ENCODE results near the gene CAMP.

The CAMP gene

DNA sequence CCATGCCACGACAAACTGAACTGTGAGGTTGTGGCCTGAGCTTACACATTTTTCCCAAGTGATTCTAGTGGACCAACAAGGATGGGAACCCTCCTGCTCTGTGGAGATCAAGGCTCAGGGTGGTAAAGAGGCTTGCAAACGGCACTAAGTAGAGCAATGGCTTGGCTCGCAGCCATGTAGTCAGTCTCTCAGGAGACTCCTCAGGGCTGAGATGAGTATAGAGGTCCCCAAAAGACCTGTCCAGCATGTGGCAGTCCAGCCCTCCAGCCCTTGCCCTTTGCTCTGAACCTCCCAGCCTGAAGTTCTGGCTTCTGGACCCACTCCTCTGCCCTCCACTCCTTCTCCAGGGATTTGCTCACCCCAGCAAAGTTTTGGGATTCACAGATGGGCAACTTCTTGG, 8.3 kb upstream of the CAMP start:
- DNase-seq = no peak

DNA sequence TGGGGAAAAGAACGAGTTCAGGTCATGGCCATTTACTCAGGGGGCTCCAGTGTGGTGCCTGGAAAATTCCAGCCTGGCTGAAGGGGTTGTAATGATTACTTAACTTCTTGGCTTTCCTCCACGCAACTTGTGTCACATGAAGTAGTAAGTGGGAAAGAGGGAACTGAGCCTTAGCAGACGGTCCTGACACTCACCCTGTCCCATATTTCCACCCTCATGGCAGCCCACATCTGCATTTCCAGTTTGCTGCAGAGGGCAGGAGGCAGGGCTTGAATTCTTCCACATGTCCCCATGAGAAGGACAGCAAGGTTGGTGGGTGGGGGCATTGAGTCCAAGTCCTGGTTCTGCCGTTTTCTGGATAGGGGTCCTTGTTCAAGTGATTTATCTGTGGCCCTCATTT, 7.8 kb upstream of the CAMP start:
- no peak for DNase-seq

GRCh38 chr3:48215876-48216275, 7.4 kb upstream of the CAMP start:
- no peak for DNase-seq

DNA sequence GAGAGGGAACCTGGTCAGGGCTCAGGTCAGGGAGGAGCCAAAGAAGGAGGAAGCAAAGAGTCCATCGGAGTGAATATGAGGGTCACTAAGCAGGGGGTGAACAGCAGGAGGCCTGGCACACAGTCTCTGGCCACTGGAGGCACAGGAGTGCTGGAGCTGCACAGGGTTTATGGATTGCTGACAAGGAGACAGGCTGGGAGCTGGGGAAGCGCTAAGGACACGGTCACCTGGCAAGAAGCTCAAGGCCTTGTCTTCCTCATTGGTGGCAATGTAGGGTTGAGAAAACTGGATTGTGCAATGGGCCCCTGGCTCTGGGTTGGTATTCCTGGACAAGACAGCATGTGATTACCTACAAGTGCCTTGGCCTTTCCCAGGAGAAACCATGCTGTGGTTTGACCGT, 5.8 kb upstream of the CAMP start:
- no peak for DNase-seq

DNA sequence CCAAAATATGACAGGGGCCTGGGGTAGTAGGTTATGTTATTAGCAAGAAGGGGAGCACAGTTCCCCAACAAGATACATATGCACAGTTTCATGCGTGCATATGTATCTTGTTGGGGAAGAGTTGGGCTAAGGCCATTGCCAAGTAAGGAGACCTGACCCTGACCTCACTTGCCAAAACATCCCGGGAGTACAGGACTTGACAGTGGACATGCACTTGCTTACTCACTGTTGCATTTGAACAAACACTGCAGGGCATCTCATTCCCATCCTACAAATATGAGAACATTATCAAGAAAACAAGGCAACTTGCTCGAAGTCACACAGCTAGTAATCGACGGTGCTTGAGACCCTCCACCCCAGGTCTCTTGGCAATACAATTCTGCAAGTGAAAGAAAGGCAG, 4.8 kb upstream of the CAMP start:
- no peak for DNase-seq

DNA sequence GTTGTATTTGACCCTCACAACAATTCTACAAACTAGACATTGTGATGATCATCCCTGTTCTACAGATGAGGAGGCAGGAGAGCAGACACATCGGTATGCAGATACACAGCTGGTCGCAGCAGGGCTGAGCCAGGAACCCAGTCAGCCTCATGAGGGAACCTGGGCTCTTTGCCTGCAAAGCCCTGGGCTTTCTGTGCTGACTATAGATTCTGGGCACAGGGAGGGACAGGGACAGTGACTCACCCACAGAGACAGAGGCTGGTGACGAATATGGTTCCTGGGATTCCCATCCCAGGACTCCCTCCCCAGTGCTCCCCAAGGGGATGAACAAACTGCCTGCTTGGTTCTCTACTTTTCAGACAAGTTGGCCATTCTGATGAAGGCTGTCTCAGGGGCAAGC, 3.8 kb upstream of the CAMP start:
- DNase-seq = no peak

- DNase-seq = no peak
These were observed 2.5 kb upstream of the CAMP start for GRCh38 chr3:48220746-48221145.

GRCh38 chr3:48225587-48225986, 2.3 kb downstream of the CAMP start:
- no peak for DNase-seq

- DNase-seq = no peak
These were observed 3.6 kb downstream of the CAMP start for GRCh38 chr3:48226939-48227338.

- DNase-seq = no peak
These were observed 8.9 kb downstream of the CAMP start for GRCh38 chr3:48232232-48232631.

DNA sequence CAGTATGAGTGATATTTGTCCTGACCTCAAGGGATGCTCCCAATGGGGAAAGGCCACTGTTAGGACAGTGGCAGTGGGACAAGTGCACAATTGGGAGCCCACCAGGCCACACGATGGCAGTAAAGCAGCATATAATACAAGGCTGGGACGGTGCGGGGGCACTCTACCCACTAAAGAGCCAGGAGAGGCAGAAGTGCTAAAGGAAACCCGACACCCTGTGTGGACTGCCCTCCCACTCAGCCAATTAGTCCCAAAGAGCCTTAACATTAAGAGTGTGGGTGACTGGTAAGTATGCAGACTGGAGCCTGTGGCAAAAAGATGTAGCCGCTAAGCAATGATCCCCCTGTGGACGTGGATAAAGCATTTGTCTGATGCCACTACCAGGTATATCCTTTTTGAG, 9.4 kb downstream of the CAMP start:
- peak; percentile 67 for DNase-seq

- no peak for DNase-seq
These were observed 10.2 kb downstream of the CAMP start for GRCh38 chr3:48233542-48233941.

DNA sequence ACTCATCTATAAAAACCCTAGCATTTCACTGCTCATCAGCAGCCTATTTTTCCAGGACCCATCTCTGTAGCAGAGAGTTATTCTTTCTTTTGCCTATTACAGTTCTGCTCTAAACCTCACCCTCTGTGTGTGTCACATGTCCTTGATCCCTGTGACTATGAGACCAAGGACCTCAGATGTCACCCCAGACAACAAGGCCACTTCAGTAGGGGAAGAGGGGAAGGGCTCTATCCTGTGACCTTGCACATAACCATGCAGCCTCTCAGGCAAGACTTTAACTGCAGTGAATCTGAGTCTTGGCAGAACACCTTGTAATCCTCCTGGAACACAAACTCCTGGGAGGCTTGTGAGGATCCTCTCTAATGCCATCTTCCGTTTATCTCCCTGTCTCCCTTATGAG, 13.2 kb downstream of the CAMP start:
- no peak for DNase-seq

DNA sequence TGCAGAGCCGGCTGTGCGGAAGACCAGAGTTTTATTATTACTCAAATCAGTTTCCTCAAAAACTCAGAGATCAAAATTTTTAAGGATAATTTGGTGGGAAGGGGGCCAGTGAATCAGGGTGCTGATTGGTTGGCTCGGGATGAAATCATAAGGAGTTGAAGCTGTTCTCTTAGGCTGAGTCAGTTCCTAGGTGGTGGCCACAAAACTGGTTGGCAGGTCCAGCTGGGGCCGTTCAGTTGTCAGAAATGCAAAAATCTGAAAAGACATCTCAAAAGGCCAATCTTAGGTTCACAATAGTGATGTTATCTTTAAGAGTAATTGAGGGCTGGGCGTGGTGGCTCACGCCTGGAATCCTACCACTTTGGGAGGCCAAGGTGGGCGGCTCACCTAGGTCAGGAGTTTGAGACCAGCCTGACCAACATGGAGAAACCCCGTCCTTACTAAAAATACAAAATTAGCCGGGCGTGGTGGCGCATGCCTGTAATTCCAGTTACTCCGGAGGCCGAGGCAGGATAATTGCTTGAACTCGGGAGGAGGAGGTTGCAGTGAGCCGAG, 15.3 kb downstream of the CAMP start:
- DNase-seq = no peak

DNA sequence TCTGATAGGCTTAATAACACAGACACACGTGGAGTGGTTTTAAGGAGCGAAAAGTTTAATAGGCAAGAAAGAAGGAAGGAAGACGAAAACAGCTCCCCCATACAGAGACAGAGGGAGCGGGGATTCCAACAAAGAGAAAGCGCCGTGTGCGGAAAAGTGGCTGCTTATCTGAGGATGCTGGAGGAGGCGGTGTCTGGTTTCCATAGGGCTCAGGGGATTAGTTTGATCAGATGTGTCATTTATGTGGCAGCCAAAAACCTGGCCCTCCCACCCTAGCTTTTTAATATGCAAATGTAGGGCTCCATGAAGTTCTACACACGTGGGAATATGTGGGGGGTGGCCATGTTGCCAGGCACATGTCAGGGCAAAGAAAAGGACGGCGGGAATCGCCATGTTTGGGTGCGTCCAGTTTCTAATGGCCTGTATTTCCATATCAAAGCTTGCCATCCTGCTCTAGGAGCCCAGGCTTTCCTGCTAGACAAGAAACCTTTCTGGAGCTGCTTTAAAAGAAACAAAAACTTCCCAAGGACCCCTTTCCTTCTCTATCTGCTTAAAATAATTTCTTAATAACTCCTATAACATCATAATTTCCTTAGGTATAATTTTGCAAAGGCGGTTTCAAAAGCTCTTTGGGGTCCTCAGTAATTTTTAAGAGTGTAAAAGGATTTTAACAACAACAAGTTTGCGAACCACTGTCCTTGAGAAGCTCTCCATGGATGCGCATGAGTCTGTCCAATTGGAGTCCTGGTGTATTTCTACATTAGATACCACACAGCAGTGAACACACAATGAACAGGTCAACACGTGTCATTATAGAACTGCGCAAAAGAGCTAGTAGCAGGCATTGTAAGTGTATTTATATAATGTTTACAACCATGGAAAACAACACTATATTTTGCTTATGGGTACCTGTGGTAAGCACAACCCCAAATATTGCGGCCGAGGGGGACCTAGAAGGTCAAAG, 17.0 kb downstream of the CAMP start:
- DNase-seq = no peak

GRCh38 chr3:48241796-48242455, 18.6 kb downstream of the CAMP start:
- DNase-seq = peak; percentile 13

DNA sequence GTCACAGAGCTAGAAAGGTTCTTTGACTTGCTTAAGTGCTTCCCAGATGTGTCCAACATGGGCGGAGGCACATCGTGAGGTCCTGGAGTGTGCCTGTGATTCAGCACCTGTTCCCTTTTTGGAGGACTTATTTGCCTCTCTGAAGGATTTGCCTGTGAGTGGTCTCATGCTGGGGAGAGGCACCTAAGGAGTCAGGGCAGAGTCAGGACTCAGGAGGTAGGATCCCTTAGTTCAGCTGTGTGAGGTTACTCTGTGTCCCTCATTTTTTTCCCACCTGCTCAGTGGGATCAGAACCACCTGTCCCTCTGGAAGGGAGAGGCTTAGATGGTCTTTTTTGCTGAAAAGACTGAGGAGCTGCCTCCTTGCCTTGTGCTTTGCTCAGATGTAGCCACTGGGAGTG, 20.6 kb downstream of the CAMP start:
- DNase-seq = no peak

DNA sequence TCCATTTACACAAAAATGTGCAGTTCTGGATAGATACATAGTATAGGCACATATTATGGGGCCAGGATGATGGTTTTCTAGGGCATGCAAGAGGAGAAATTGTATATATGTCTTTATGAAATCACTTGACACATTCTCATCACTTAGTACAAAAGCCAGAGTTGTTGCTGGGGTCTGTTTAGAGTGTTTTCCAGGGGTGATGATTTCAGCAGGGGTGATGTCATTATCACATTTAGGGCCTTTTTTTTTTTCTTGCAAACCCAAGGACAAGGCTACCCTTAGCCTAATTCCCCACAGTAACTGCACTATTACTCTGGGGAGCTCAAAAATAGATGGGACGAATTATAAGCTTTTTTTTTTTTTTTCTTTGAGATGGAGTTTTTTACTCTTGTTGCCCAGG, 21.2 kb downstream of the CAMP start:
- no peak for DNase-seq

- no peak for DNase-seq
These were observed 21.8 kb downstream of the CAMP start for GRCh38 chr3:48245136-48245535.

- no peak for DNase-seq
These were observed 24.1 kb downstream of the CAMP start for GRCh38 chr3:48247401-48247811.

GRCh38 chr3:48248095-48248850, 25.0 kb downstream of the CAMP start:
- DNase-seq = no peak

DNA sequence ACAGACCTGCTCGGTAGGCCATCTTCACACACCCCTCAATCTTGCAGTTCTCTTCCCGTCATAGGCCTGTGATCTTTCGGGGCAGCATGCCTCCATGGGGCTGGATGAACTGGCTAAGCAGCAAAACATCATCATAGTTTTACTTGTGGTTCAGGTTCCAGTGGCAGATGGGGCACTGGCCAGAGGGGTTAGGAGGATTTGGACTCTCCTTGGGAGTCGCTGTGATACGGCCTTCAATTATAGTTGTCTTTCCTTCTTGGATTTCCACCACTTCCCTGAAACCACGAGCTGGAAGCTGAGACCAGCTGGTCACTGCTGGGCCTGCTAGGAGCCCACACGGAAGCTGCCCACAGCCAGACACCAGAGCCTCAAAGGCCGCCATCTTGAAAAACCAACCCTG, 33.3 kb downstream of the CAMP start:
- no peak for DNase-seq

DNA sequence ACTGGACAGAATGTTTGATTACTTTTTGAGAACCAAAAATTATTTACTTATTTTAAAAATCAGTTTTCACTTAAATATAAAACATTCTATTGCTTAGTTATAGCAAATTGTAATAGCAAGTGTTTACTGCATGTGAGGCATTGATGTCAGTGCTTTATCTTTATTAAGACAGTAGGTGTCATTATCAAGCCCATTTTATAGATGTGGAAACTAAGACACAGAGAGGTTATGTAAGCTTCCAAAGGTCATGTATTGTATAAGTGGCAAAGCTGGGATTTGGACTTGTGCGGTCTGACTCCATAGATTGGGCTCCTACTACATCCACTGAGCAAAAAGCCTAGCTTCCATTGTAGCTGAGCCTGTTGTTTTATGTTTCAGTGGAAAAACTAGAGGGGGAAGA, 35.2 kb downstream of the CAMP start:
- no peak for DNase-seq

Measured in stimulated activated CD4-positive, alpha-beta T cell treated with anti-CD3 and anti-CD28 coated beads, Interleukin-1b, Interleukin-23, amount 100 ng/mL, for 48 hours (primary cell).